T-helper 17 cell (primary cell): Measurements from ENCODE around the gene MRPS27. TPM values are rescaled to one million over a fixed set of nuclear protein-coding genes. Genes with fewer than 3 reads are reported as not detected.

Source experiments
- ATAC-seq: fragments of 150-1000 bp; cut with Tn5 transposase; 2 replicates; pipeline ENCODE4 v1.10.0; 2021; ENCODE audit warnings: mild to moderate bottlenecking, moderate library complexity
- DNase-seq, 3 donors: peaks; one replicate each; pipeline versions ENCODE4 v3.0.0 to v3.0.0-alpha.2; 2020 to 2021
- H3K9me3 ChIP-seq: one replicate; pipeline ENCODE4 v1.7.0; 2013; ENCODE audit warnings: low read length, mild to moderate bottlenecking; ENCODE audit not compliant: control insufficient read depth, poor library complexity, severe bottlenecking
- H3K27ac Mint-ChIP-seq: one replicate; pipeline ENCODE4 v1.8.0; 2022; ENCODE audit warnings: mild to moderate bottlenecking, moderate library complexity, mixed read lengths
- H3K27me3 Mint-ChIP-seq: one replicate; pipeline ENCODE4 v1.8.0; 2022; ENCODE audit warnings: mixed read lengths
- H3K36me3 Mint-ChIP-seq: one replicate; pipeline ENCODE4 v1.8.0; 2022; ENCODE audit warnings: low read depth, mixed read lengths
- H3K4me1 Mint-ChIP-seq: one replicate; pipeline ENCODE4 v1.8.0; 2022; ENCODE audit warnings: mild to moderate bottlenecking, mixed read lengths
- H3K4me3 Mint-ChIP-seq: one replicate; pipeline ENCODE4 v1.8.0; 2022; ENCODE audit warnings: mild to moderate bottlenecking, moderate library complexity, mixed read lengths
- total RNA-seq, 4 donors: library from RNA in 2 of 4; stranded (reverse) in 2 of 4; gene quantifications; one replicate each; pipeline ENCODE4 v1.2.3 and lab custom pipeline; 2022 to 2026

The MRPS27 gene
- total RNA-seq, 2 donors from 2014 or later = 37.8 to 39.3 TPM

GRCh38 chr5:72238712-72239445 lies 81.2 kb downstream of the MRPS27 start:
- H3K4me3 Mint-ChIP-seq = no peak overlapping the region
- DNase-seq = no peak

GRCh38 chr5:72237879-72238278 lies 82.2 kb downstream of the MRPS27 start:
- no peak for ATAC-seq
- Mint-ChIP-seq H3K27ac (no peak overlapping the region), H3K27me3 (no peaks in the 10 kb centered on the region), H3K4me1 (peaks cover 28% of the 10 kb centered on the region), H3K36me3 (peaks cover 9% of the 10 kb centered on the region), H3K4me3 (no peak overlapping the region)
- no peak for DNase-seq
- H3K9me3 ChIP-seq = no peaks in the 10 kb centered on the region

More at GRCh38 chr5:72238712-72239445, 81.2 kb downstream of the MRPS27 start:
- Mint-ChIP-seq H3K4me1 (peaks cover 26% of the 10 kb centered on the region), H3K27me3 (no peaks in the 10 kb centered on the region), H3K36me3 (peaks cover 9% of the 10 kb centered on the region), H3K27ac (no peak overlapping the region)
- ATAC-seq = no peak
- H3K9me3 ChIP-seq = no peaks in the 10 kb centered on the region

DNA sequence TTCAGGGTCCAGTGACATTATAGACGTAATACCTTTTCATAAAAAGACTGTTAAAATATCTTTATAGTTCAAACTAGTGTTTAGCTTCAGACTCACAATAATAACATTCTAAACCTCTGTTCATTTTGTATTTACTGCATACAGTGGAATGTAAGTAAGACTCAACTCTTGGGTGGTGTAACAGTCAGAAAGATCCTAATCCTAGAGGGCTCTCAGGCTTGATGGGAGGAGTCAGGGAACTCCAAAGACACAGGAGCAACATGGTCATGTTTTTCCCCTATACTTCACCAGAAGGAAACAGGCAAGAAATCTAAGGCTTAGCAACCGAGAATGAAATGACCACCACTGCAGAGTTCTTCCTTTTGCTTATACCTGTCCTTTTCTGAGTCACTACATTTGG lies 82.6 kb downstream of the MRPS27 start:
- no peaks in the 10 kb centered on the region for H3K27me3 Mint-ChIP-seq
- H3K4me1 Mint-ChIP-seq = peaks cover 31% of the 10 kb centered on the region
- peak overlapping the region; percentile 89 for H3K27ac Mint-ChIP-seq
- H3K9me3 ChIP-seq = no peaks in the 10 kb centered on the region
- DNase-seq = no peak
- ATAC-seq = no peak
- H3K4me3 Mint-ChIP-seq = no peak overlapping the region
- H3K36me3 Mint-ChIP-seq = peaks cover 9% of the 10 kb centered on the region

- Mint-ChIP-seq H3K4me1 (peaks cover 37% of the 10 kb centered on the region), H3K27ac (no peak overlapping the region), H3K27me3 (no peaks in the 10 kb centered on the region), H3K4me3 (no peak overlapping the region), H3K36me3 (peaks cover 10% of the 10 kb centered on the region)
- ATAC-seq (no peak), DNase-seq (no peak)
- H3K9me3 ChIP-seq = no peaks in the 10 kb centered on the region
These were observed 84.3 kb downstream of the MRPS27 start for GRCh38 chr5:72235725-72236124.

GRCh38 chr5:72234868-72235267 lies 85.2 kb downstream of the MRPS27 start:
- H3K9me3 ChIP-seq = no peaks in the 10 kb centered on the region
- Mint-ChIP-seq H3K27ac (no peak overlapping the region), H3K4me3 (no peak overlapping the region), H3K36me3 (peaks cover 14% of the 10 kb centered on the region), H3K4me1 (peaks cover 43% of the 10 kb centered on the region), H3K27me3 (no peaks in the 10 kb centered on the region)
- no peak for ATAC-seq
- DNase-seq = no peak

- DNase-seq (no peak), ATAC-seq (peak; percentile 84)
- Mint-ChIP-seq H3K4me1 (peaks cover 43% of the 10 kb centered on the region), H3K27ac (no peak overlapping the region), H3K27me3 (no peaks in the 10 kb centered on the region), H3K36me3 (peaks cover 14% of the 10 kb centered on the region), H3K4me3 (no peak overlapping the region)
- no peaks in the 10 kb centered on the region for H3K9me3 ChIP-seq
These were observed 85.8 kb downstream of the MRPS27 start for GRCh38 chr5:72234265-72234700.

GRCh38 chr5:72233835-72234234 lies 86.2 kb downstream of the MRPS27 start:
- H3K27me3 Mint-ChIP-seq = no peaks in the 10 kb centered on the region
- no peaks in the 10 kb centered on the region for H3K9me3 ChIP-seq
- no peak overlapping the region for H3K4me3 Mint-ChIP-seq
- peaks cover 14% of the 10 kb centered on the region for H3K36me3 Mint-ChIP-seq
- H3K4me1 Mint-ChIP-seq = peaks cover 43% of the 10 kb centered on the region
- H3K27ac Mint-ChIP-seq = no peak overlapping the region
- DNase-seq (no peak), ATAC-seq (no peak)

- DNase-seq (no peak), ATAC-seq (no peak)
- H3K27ac Mint-ChIP-seq = no peak overlapping the region
- H3K4me1 Mint-ChIP-seq = peaks cover 40% of the 10 kb centered on the region
- H3K36me3 Mint-ChIP-seq = peaks cover 15% of the 10 kb centered on the region
- no peaks in the 10 kb centered on the region for H3K27me3 Mint-ChIP-seq
- no peaks in the 10 kb centered on the region for H3K9me3 ChIP-seq
- peak overlapping the region; percentile 54 for H3K4me3 Mint-ChIP-seq
These were observed 87.2 kb downstream of the MRPS27 start for GRCh38 chr5:72232838-72233237.

GRCh38 chr5:72231991-72232703 lies 87.9 kb downstream of the MRPS27 start:
- H3K9me3 ChIP-seq = no peaks in the 10 kb centered on the region
- peak; percentile 73 for ATAC-seq
- peaks cover 42% of the 10 kb centered on the region for H3K4me1 Mint-ChIP-seq
- no peak for DNase-seq
- no peak overlapping the region for H3K27ac Mint-ChIP-seq
- no peak overlapping the region for H3K4me3 Mint-ChIP-seq
- no peaks in the 10 kb centered on the region for H3K27me3 Mint-ChIP-seq
- H3K36me3 Mint-ChIP-seq = peaks cover 17% of the 10 kb centered on the region

DNA sequence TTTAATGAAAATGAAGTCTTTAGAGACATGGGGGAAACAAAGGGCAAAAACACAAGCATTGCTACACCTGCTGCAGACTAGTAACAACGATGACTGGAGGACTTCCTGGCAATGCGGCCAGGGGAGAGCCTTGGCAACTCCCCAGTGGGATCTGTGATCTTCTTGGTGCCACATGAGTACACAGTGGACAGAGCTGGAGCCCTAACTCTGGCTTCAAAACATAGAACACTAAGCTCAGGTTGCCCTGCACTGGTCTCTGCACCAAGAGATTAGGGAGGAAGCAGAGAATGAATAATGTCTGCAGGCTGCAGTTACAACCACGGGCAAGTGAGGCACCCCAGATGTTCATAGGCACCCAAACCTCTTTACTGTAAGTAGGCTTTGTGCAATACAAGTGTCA lies 91.1 kb downstream of the MRPS27 start:
- DNase-seq = no peak
- ATAC-seq = no peak
- no peak overlapping the region for H3K27ac Mint-ChIP-seq
- H3K4me3 Mint-ChIP-seq = no peak overlapping the region
- H3K4me1 Mint-ChIP-seq = peaks cover 26% of the 10 kb centered on the region
- H3K27me3 Mint-ChIP-seq = no peaks in the 10 kb centered on the region
- no peaks in the 10 kb centered on the region for H3K9me3 ChIP-seq
- peaks cover 14% of the 10 kb centered on the region for H3K36me3 Mint-ChIP-seq

GRCh38 chr5:72226950-72227349 lies 93.1 kb downstream of the MRPS27 start:
- no peaks in the 10 kb centered on the region for H3K9me3 ChIP-seq
- ATAC-seq (no peak), DNase-seq (no peak)
- H3K4me3 Mint-ChIP-seq = no peak overlapping the region
- no peak overlapping the region for H3K27ac Mint-ChIP-seq
- H3K4me1 Mint-ChIP-seq = peaks cover 15% of the 10 kb centered on the region
- H3K36me3 Mint-ChIP-seq = peaks cover 17% of the 10 kb centered on the region
- H3K27me3 Mint-ChIP-seq = no peaks in the 10 kb centered on the region

GRCh38 chr5:72225741-72226140 lies 94.3 kb downstream of the MRPS27 start:
- Mint-ChIP-seq H3K36me3 (peaks cover 13% of the 10 kb centered on the region), H3K4me3 (no peak overlapping the region), H3K27ac (no peak overlapping the region), H3K4me1 (peaks cover 8% of the 10 kb centered on the region), H3K27me3 (no peaks in the 10 kb centered on the region)
- H3K9me3 ChIP-seq = no peaks in the 10 kb centered on the region
- DNase-seq = no peak
- ATAC-seq = no peak

- DNase-seq (no peak), ATAC-seq (no peak)
- Mint-ChIP-seq H3K27me3 (no peaks in the 10 kb centered on the region), H3K27ac (no peak overlapping the region), H3K4me1 (peaks cover 2% of the 10 kb centered on the region), H3K4me3 (no peak overlapping the region), H3K36me3 (peaks cover 9% of the 10 kb centered on the region)
- no peaks in the 10 kb centered on the region for H3K9me3 ChIP-seq
These were observed 95.0 kb downstream of the MRPS27 start for GRCh38 chr5:72224946-72225463.
